SK-N-SH (cell line): ENCODE data around the gene FHIP2A. TPM values are rescaled to one million over a fixed set of nuclear protein-coding genes. Genes with fewer than 3 reads are reported as not detected.

ENCODE experiments used
- CTCF ChIA-PET: fragments of 300-600, 350-600 bp; formaldehyde crosslinking; extraction: SDS; loops from one replicate; lab custom pipeline; 2021; lab: Yijun Ruan, JAX
- POLR2A ChIA-PET: fragments of 350-600 bp; sonication (Branson Sonifier 250); formaldehyde crosslinking; extraction: SDS; loops from one replicate; lab custom pipeline; 2020; ENCODE audit warnings: antibody characterized with exemption, inconsistent platforms; lab: Yijun Ruan, JAX
- DNase-seq: peaks from one replicate; pipeline ENCODE4 v3.0.0; 2012
- H2AFZ ChIP-seq: fragments of 200-600 bp; sonication (generic); 2 replicates; pipeline ENCODE4 v1.8.1; 2016; ENCODE audit warnings: antibody characterized with exemption, mild to moderate bottlenecking, low read depth
- H3F3A ChIP-seq: fragments of 200-600 bp; sonication (generic); replicated peaks from 2 replicates; pipeline ENCODE3; 2016; ENCODE audit warnings: antibody characterized with exemption, mild to moderate bottlenecking; ENCODE audit not compliant: insufficient read depth
- H3K27ac ChIP-seq, 2 experiments: fragments of 200-500 bp in 1 of 2; fragments of 200-600 bp in 1 of 2; sonication (Bioruptor generic) in 1 of 2; sonication (generic), shearing (Covaris generic) in 1 of 2; 2 replicates each; pipeline versions ENCODE4 v1.5.1 to v1.6.1; 2014 to 2016; ENCODE audit warnings: low read depth in 2 of 2, inconsistent platforms in 1 of 2, low read length in 1 of 2, mild to moderate bottlenecking in 1 of 2, mixed read lengths in 1 of 2
- H3K27me3 ChIP-seq: fragments of 200-600 bp; sonication (generic), shearing (Covaris generic); 2 replicates; pipeline ENCODE4 v1.6.1; 2016; ENCODE audit warnings: mixed run types; ENCODE audit not compliant: insufficient read depth
- H3K36me3 ChIP-seq, 2 experiments: fragments of 200-500 bp in 1 of 2; fragments of 200-600 bp in 1 of 2; sonication (Bioruptor generic) in 1 of 2; sonication (generic) in 1 of 2; replicated peaks in 1 of 2; 2 replicates each; pipeline versions ENCODE3 to v1.5.1; 2014 to 2016; ENCODE audit warnings: low read length in 1 of 2, mild to moderate bottlenecking in 1 of 2; ENCODE audit not compliant: insufficient read depth in 2 of 2, control insufficient read depth in 1 of 2
- H3K4me1 ChIP-seq, 2 experiments: fragments of 200-500 bp in 1 of 2; fragments of 200-600 bp in 1 of 2; sonication (Bioruptor generic) in 1 of 2; sonication (generic), shearing (Covaris generic) in 1 of 2; 2 replicates each; pipeline versions ENCODE4 v1.5.1 to v1.6.1; 2014 to 2016; ENCODE audit warnings: low read depth in 1 of 2, low read length in 1 of 2, mixed run types in 1 of 2; ENCODE audit not compliant: insufficient read depth in 2 of 2, control insufficient read depth in 1 of 2
- H3K4me2 ChIP-seq: fragments of 200-600 bp; sonication (generic), shearing (Covaris generic); 2 replicates; pipeline ENCODE4 v1.6.1; 2017; ENCODE audit warnings: mixed run types
- H3K4me3 ChIP-seq, 2 experiments: fragments of 200-500 bp in 1 of 2; fragments of 200-600 bp in 1 of 2; sonication (Bioruptor generic) in 1 of 2; sonication (generic), shearing (Covaris generic) in 1 of 2; 2 replicates each; pipeline versions ENCODE4 v1.5.1 to v1.8.1; 2014 to 2016; ENCODE audit warnings: low read depth in 2 of 2, inconsistent platforms in 1 of 2, low read length in 1 of 2, mild to moderate bottlenecking in 1 of 2, mixed read lengths in 1 of 2, moderate library complexity in 1 of 2
- H3K79me2 ChIP-seq: fragments of 200-600 bp; sonication (generic); 2 replicates; pipeline ENCODE4 v1.8.1; 2017; ENCODE audit warnings: mild to moderate bottlenecking; ENCODE audit not compliant: insufficient read depth
- H3K9ac ChIP-seq: fragments of 200-600 bp; sonication (generic); 2 replicates; pipeline ENCODE4 v1.6.1; 2017; ENCODE audit warnings: mixed run types
- H3K9me2 ChIP-seq: fragments of 200-600 bp; sonication (generic); 2 replicates; pipeline ENCODE4 v1.6.1; 2017; ENCODE audit warnings: mixed run types
- H3K9me3 ChIP-seq: fragments of 200-600 bp; sonication (generic); 2 replicates; pipeline ENCODE4 v1.6.1; 2017; ENCODE audit warnings: mixed run types, mild to moderate bottlenecking, moderate library complexity
- H4K20me1 ChIP-seq: fragments of 200-600 bp; sonication (generic); 2 replicates; pipeline ENCODE4 v1.6.1; 2017; ENCODE audit warnings: mild to moderate bottlenecking, mixed run types; ENCODE audit not compliant: insufficient read depth
- ELF1 ChIP-seq: IDR thresholded peaks from 2 replicates; pipeline ENCODE4 v1.4.0; 2012
- EZH2phosphoT487 ChIP-seq: fragments of 200-600 bp; sonication (generic); IDR thresholded peaks from 2 replicates; pipeline ENCODE4 v1.6.1; 2017; ENCODE audit warnings: low read depth, mixed run types, mild to moderate bottlenecking, antibody characterized with exemption, moderate library complexity, borderline replicate concordance
- FOXJ3 ChIP-seq: sonication (generic); formaldehyde crosslinking; IDR thresholded peaks from 2 replicates; pipeline ENCODE4 v1.5.1; 2020; ENCODE audit warnings: mild to moderate bottlenecking, missing genetic modification reagents
- GABPA ChIP-seq: IDR thresholded peaks from 2 replicates; pipeline ENCODE4 v1.4.0; 2012; ENCODE audit warnings: low read depth, mild to moderate bottlenecking
- JUND ChIP-seq: IDR thresholded peaks from 2 replicates; pipeline ENCODE4 v1.4.0; 2012
- MAX ChIP-seq: IDR thresholded peaks from 2 replicates; pipeline ENCODE4 v1.4.0; 2012; ENCODE audit warnings: low read depth
- NRF1 ChIP-seq: IDR thresholded peaks from 2 replicates; pipeline ENCODE4 v1.6.1; 2012; ENCODE audit warnings: low read depth, mild to moderate bottlenecking, low read length
- PBX3 ChIP-seq: IDR thresholded peaks from 2 replicates; pipeline ENCODE4; 2012
- POLR2AphosphoS5 ChIP-seq: IDR thresholded peaks from 2 replicates; pipeline ENCODE4 v1.6.1; 2012; ENCODE audit warnings: low read depth, low read length
- RCOR1 ChIP-seq: fragments of 150-350 bp; IDR thresholded peaks from 2 replicates; pipeline ENCODE4 v1.6.1; 2017; ENCODE audit warnings: antibody characterized with exemption, low read length
- REST ChIP-seq: IDR thresholded peaks from 2 replicates; pipeline ENCODE4 v1.6.1; 2012; ENCODE audit warnings: mild to moderate bottlenecking, low read depth, low read length, moderate library complexity
- RXRA ChIP-seq: IDR thresholded peaks from 2 replicates; pipeline ENCODE4 v1.4.0; 2012; ENCODE audit warnings: low read depth, mild to moderate bottlenecking, borderline replicate concordance
- SIN3A ChIP-seq: IDR thresholded peaks from 2 replicates; pipeline ENCODE4 v1.6.1; 2012; ENCODE audit warnings: low read depth, mild to moderate bottlenecking, low read length, moderate library complexity, borderline replicate concordance
- SMC3 ChIP-seq: IDR thresholded peaks from 2 replicates; pipeline ENCODE4 v1.6.1; 2012; ENCODE audit warnings: low read depth, low read length, improper control_type of control experiment
- TAF1 ChIP-seq: IDR thresholded peaks from 2 replicates; pipeline ENCODE4 v1.6.1; 2012; ENCODE audit warnings: low read depth, mild to moderate bottlenecking, low read length, moderate library complexity, borderline replicate concordance
- TCF12 ChIP-seq: IDR thresholded peaks from 2 replicates; pipeline ENCODE4 v1.4.0; 2012
- TEAD4 ChIP-seq: IDR thresholded peaks from 2 replicates; pipeline ENCODE4 v1.4.0; 2012; ENCODE audit warnings: mild to moderate bottlenecking, borderline replicate concordance; ENCODE audit not compliant: insufficient read depth
- USF2 ChIP-seq: fragments of 150-350 bp; IDR thresholded peaks from 2 replicates; pipeline ENCODE4 v1.6.1; 2017; ENCODE audit warnings: antibody characterized with exemption, low read length, low read depth, borderline replicate concordance
- YY1 ChIP-seq: IDR thresholded peaks from 2 replicates; pipeline ENCODE4 v1.4.0; 2012; ENCODE audit warnings: low read depth, mild to moderate bottlenecking
- ZBTB33 ChIP-seq: IDR thresholded peaks from 2 replicates; pipeline ENCODE4 v1.4.0; 2012; ENCODE audit warnings: low read depth, borderline replicate concordance
- WGBS: methylation state at CpG from one replicate; pipeline ENCODE4 v1.1.6; 2017; ENCODE audit warnings: low lambda C conversion rate; 5-methylcytosine and 5-hydroxymethylcytosine counted together
- polyA plus RNA-seq, 3 experiments: library from polyadenylated mRNA; depleted of rRNA; stranded (reverse); fragments of >200 nt; gene quantifications; 2 replicates each; pipeline ENCODE4 v1.2.3, GENCODE V29; 2012

The FHIP2A gene
- polyA plus RNA-seq, 1 of the 3 experiments (the other 2 are of a cell fraction), result 6.1 TPM

GRCh38 chr10:114795039-114795438 lies 26.5 kb upstream of the FHIP2A start (continued):
- TF ChIP-seq POLR2AphosphoS5, result peak; percentile 40; the same call in 1 of the 2 replicates
- no peak for TF ChIP-seq ELF1
- TF ChIP-seq USF2, result no peak
- TF ChIP-seq RXRA, result no peak
- TF ChIP-seq JUND, result peak; percentile 58
- TF ChIP-seq PBX3, result peak; percentile 86
- no peak for TF ChIP-seq TAF1
- no peak for TF ChIP-seq SIN3A
- TF ChIP-seq, all 33 proteins: peak for 9

GRCh38 chr10:114800361-114800760 lies 21.2 kb upstream of the FHIP2A start:
- TF ChIP-seq EZH2phosphoT487 (no peak), POLR2AphosphoS5 (no peak), GABPA (no peak), MAX (no peak), SMC3 (no peak), TCF12 (no peak)
- TF ChIP-seq, all 33 proteins: peak for 0
- H3K4me3 ChIP-seq, result no peak overlapping the region
- H3K27ac ChIP-seq, result no peak overlapping the region
- H3K4me2 ChIP-seq, result no peak overlapping the region
- WGBS, result 95% methylated on average over 1 of the region's 1 CpG
- no peak overlapping the region for H3K9ac ChIP-seq
- no peak overlapping the region for H2AFZ ChIP-seq
- no peaks in the 10 kb centered on the region for H3K27me3 ChIP-seq
- no peaks in the 10 kb centered on the region for H4K20me1 ChIP-seq
- no peak for DNase-seq
- no peaks in the 10 kb centered on the region for H3K79me2 ChIP-seq
- H3K9me3 ChIP-seq, result no peaks in the 10 kb centered on the region
- H3K9me2 ChIP-seq, result no peaks in the 10 kb centered on the region
- no peaks in the 10 kb centered on the region for H3K4me1 ChIP-seq
- ChIA-PET CTCF (no interaction called here), POLR2A (no interaction called here)
- no peaks in the 10 kb centered on the region for H3F3A ChIP-seq
- H3K36me3 ChIP-seq, result no peaks in the 10 kb centered on the region

GRCh38 chr10:114801411-114801813 lies 20.2 kb upstream of the FHIP2A start:
- no peaks in the 10 kb centered on the region for H3K36me3 ChIP-seq
- no peak overlapping the region for H3K9ac ChIP-seq
- H3K4me3 ChIP-seq, result no peak overlapping the region
- CTCF ChIA-PET, result interaction anchor here (1.2 kb wide), 1 partner anchor 20 kb away, joined by 3 read pairs; the partner anchor contains the start of gene FHIP2A
- no peak overlapping the region for H3K27ac ChIP-seq
- no peak overlapping the region for H3K4me2 ChIP-seq
- H3K9me2 ChIP-seq, result no peaks in the 10 kb centered on the region
- TF ChIP-seq MAX, result no peak
- no peak for TF ChIP-seq POLR2AphosphoS5
- TF ChIP-seq REST, result no peak
- no peak for TF ChIP-seq FOXJ3
- TF ChIP-seq ZBTB33, result no peak
- TF ChIP-seq TEAD4, result no peak
- no peak for TF ChIP-seq RCOR1
- TF ChIP-seq YY1, result no peak
- TF ChIP-seq NRF1, result no peak
- POLR2A ChIA-PET, result no interaction called here
- 62% methylated on average over 5 of the region's 5 CpGs for WGBS
- no peaks in the 10 kb centered on the region for H3K79me2 ChIP-seq
- H3K9me3 ChIP-seq, result no peaks in the 10 kb centered on the region
- H4K20me1 ChIP-seq, result no peaks in the 10 kb centered on the region
- no peak overlapping the region for H2AFZ ChIP-seq
- H3F3A ChIP-seq, result no peaks in the 10 kb centered on the region
- H3K4me1 ChIP-seq, result no peaks in the 10 kb centered on the region
- H3K27me3 ChIP-seq, result no peaks in the 10 kb centered on the region
- DNase-seq, result no peak
